Caco-2 (cell line): ENCODE measurements around the gene KNSTRN. TPM values are rescaled to one million over a fixed set of nuclear protein-coding genes. Genes with fewer than 3 reads are reported as not detected.

Experiments
- BruUV-seq: library from RNA; stranded (reverse); fragments of 400-500 nt; replicated peaks from 2 replicates; lab custom pipeline; 2021; lab: Mats Ljungman, UMichigan
- CTCF ChIA-PET: fragments of 300-600 bp; sonication (Branson Sonifier 250); formaldehyde crosslinking; loops from one replicate; lab custom pipeline; 2022; ENCODE audit warnings: antibody characterized with exemption; lab: Charles Lee
- POLR2A ChIA-PET: fragments of 300-600 bp; sonication (Branson Sonifier 250); formaldehyde crosslinking; loops from one replicate; lab custom pipeline; 2022; ENCODE audit warnings: antibody characterized with exemption; lab: Charles Lee
- DNase-seq, 2 experiments: peaks; one replicate each; pipeline versions ENCODE4 v3.0.0 to v3.0.0-alpha.2; 2020 to 2022
- H3K27me3 ChIP-seq: replicated peaks from 2 replicates; pipeline ENCODE4 v1.6.0; 2011; ENCODE audit warnings: low read length; ENCODE audit not compliant: control insufficient read depth, insufficient read depth
- H3K36me3 ChIP-seq: 2 replicates; pipeline ENCODE4 v1.5.1; 2011; ENCODE audit warnings: low read length; ENCODE audit not compliant: control insufficient read depth, insufficient read depth
- H3K4me1 ChIP-seq: fragments of 250-450 bp; sonication (Bioruptor Pico); 2 replicates; pipeline ENCODE4 v1.5.1; 2020; ENCODE audit warnings: mild to moderate bottlenecking
- H3K4me3 ChIP-seq: 2 replicates; pipeline ENCODE4 v1.5.1; 2011; ENCODE audit warnings: low read depth, mild to moderate bottlenecking, control low read depth, low read length
- H3K9me3 ChIP-seq: fragments of 250-450 bp; sonication (Bioruptor Pico); 2 replicates; pipeline ENCODE4 v1.5.1; 2020; ENCODE audit warnings: mild to moderate bottlenecking, moderate library complexity
- H3K27ac Mint-ChIP-seq: one replicate; pipeline ENCODE4 v1.8.0; 2022; ENCODE audit warnings: mixed read lengths; ENCODE audit not compliant: unreplicated experiment
- H3K27me3 Mint-ChIP-seq: one replicate; pipeline ENCODE4 v1.8.0; 2022; ENCODE audit warnings: mixed read lengths; ENCODE audit not compliant: insufficient read depth, unreplicated experiment
- H3K36me3 Mint-ChIP-seq: one replicate; pipeline ENCODE4 v1.8.0; 2022; ENCODE audit warnings: mild to moderate bottlenecking, mixed read lengths; ENCODE audit not compliant: insufficient read depth, unreplicated experiment
- H3K4me1 Mint-ChIP-seq: one replicate; pipeline ENCODE4 v1.8.0; 2022; ENCODE audit warnings: low read depth, mixed read lengths; ENCODE audit not compliant: unreplicated experiment
- H3K4me3 Mint-ChIP-seq: one replicate; pipeline ENCODE4 v1.8.0; 2022; ENCODE audit warnings: mild to moderate bottlenecking, moderate library complexity, mixed read lengths; ENCODE audit not compliant: unreplicated experiment
- H3K9me3 Mint-ChIP-seq: one replicate; pipeline ENCODE4 v1.8.0; 2022; ENCODE audit warnings: mixed read lengths; ENCODE audit not compliant: unreplicated experiment
- intact Hi-C: fragments of 100-400 bp; cut with micrococcal nuclease; formaldehyde crosslinking; loops from one replicate; pipeline ENCODE4 v1.10.0; 2022; ENCODE audit not compliant: unreplicated experiment
- total RNA-seq: library from RNA; stranded (reverse); gene quantifications from 2 replicates; pipeline ENCODE4 v1.2.3, GENCODE V29; 2022
- TF ChIP-seq, protein P1 (sequence below), 2 experiments: fragments of 200-600 bp in 1 of 2; IDR thresholded peaks; 1 replicate in 1 of 2; 2 replicates in 1 of 2; pipeline versions ENCODE4 v1.5.1 to v1.8.0; 2011 to 2022; ENCODE audit warnings: antibody characterized with exemption in 1 of 2, control low read depth in 1 of 2, inconsistent platforms in 1 of 2, low read depth in 1 of 2, low read length in 1 of 2, mild to moderate bottlenecking in 1 of 2, moderate library complexity in 1 of 2; ENCODE audit not compliant: insufficient read depth in 1 of 2, severe bottlenecking in 1 of 2, unreplicated experiment in 1 of 2

Gene KNSTRN
- total RNA-seq, 1 experiment from 2014 or later = 74.7 TPM

DNA sequence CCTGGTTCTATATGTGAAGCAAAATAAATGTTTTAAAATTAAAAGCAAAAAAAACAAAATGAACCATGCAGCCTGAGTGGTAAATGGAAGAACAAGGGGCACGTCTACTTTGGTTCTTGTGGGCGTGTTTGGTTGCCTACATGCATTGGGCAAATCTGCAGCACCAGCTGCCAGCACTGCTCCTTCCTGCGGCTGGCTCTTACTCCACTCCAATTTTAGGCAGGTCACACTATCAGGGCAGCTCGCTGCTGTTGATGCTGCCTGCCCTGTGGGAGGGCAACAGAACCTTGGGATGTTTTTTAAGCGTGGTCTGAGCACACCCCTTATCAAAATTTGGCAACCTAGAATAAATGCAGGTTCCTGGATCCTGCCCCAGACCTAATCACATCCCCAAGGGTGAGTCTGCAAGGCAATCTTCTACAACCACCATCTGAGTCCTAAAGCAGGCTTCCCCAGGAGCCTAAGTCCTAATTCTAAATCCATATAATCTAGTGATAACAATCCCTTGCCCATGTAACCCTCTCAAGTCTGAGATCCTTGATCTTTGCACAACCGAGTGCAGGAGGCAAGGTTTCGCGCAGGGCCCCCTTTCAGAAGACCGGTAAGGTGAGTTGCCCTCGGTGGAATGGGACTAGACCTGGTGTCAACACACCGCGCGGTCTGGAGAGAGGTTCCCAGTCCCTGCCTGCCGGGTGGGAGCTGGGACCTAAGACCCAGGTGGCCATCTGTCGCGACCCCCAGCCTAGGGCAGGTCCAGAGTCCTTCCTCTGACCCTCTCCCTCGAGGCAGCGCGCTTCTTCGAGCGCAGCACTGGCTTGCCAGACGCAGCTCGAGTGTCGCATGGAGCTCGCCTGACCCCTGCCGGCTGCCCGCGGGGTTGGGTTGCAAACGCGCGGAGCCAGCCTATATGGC, 39.0 kb downstream of the KNSTRN start:
- Histone ChIP-seq H3K36me3 (no peaks in the 10 kb centered on the region), H3K27me3 (no peaks in the 10 kb centered on the region), H3K4me1 (peaks cover 5% of the 10 kb centered on the region; the same call in 1 of the 2 replicates), H3K4me3 (peak overlapping the region; percentile 35), H3K9me3 (no peaks in the 10 kb centered on the region)
- Mint-ChIP-seq H3K36me3 (peaks cover 10% of the 10 kb centered on the region), H3K4me1 (no peaks in the 10 kb centered on the region), H3K27ac (no peak overlapping the region), H3K4me3 (peak overlapping the region; percentile 9), H3K27me3 (no peaks in the 10 kb centered on the region), H3K9me3 (no peaks in the 10 kb centered on the region)
- DNase-seq = peak; percentile 79 to 87
- CTCF ChIA-PET = interaction anchor here (0.6 to 4.3 kb wide), 8 partner anchors 16 to 142 kb away, joined by 3 to 31 read pairs (median 4); partner anchors contain the start of gene INAFM2
- POLR2A ChIA-PET = no interaction called here
- TF ChIP-seq, protein P1, sequence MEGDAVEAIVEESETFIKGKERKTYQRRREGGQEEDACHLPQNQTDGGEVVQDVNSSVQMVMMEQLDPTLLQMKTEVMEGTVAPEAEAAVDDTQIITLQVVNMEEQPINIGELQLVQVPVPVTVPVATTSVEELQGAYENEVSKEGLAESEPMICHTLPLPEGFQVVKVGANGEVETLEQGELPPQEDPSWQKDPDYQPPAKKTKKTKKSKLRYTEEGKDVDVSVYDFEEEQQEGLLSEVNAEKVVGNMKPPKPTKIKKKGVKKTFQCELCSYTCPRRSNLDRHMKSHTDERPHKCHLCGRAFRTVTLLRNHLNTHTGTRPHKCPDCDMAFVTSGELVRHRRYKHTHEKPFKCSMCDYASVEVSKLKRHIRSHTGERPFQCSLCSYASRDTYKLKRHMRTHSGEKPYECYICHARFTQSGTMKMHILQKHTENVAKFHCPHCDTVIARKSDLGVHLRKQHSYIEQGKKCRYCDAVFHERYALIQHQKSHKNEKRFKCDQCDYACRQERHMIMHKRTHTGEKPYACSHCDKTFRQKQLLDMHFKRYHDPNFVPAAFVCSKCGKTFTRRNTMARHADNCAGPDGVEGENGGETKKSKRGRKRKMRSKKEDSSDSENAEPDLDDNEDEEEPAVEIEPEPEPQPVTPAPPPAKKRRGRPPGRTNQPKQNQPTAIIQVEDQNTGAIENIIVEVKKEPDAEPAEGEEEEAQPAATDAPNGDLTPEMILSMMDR (IDR thresholded peaks at IDR 0.05; ENCODE audit: insufficient read depth in 1 of 2, low read depth in 1 of 2, low read length in 1 of 2, severe bottlenecking in 1 of 2, unreplicated experiment in 1 of 2) = peak; percentile 95 to 96
- intact Hi-C loops = loop anchor here (1.0 to 5.0 kb wide), 5 partner anchors 77 to 142 kb away; partner anchors contain the start of gene INAFM2
- no TSS peak for BruUV-seq

DNA sequence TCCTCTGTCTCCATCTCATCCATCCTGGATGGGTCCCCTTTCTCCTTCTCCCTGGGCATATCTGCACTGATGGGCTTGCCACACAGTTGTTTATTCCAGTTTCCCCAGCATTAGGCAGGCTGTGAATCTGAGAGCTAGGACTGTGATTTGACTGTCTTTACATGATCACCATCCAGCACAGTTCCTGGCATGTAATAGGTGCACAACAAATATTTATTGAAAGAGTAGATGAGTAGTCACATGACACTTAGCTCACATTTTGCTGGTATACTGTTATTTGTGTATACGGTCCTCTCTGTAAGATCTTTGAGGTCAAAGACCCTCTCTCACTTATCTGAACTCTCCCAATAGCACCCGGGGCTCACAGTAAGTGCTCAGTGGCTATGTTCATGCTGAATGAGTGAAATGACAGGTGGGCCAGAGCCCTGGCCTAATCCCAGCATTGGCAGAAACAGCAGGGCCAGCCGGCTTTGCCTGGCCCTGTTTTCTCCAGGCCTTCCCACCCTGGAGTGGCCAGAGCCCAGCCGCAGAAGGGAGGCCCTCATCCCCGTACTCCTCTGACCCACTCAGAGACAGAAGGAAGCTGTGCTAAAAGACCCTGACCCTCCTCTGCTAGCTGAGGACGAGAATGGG, 42.1 kb downstream of the KNSTRN start:
- no peak for DNase-seq
- no TSS peak for BruUV-seq
- CTCF ChIA-PET = interaction anchor here (0.5 to 1.4 kb wide), 2 partner anchors 87 to 247 kb away, joined by 3 to 6 read pairs; no protein-coding TSS in a partner anchor

More for the DNA sequence above, 42.1 kb downstream of the KNSTRN start:
- no peaks in the 10 kb centered on the region for H3K9me3 Mint-ChIP-seq
- H3K4me1 ChIP-seq = peaks cover 5% of the 10 kb centered on the region; the same call in 1 of the 2 replicates
- H3K4me3 ChIP-seq = no peak overlapping the region
- POLR2A ChIA-PET = no interaction called here
- H3K4me1 Mint-ChIP-seq = no peaks in the 10 kb centered on the region
- H3K9me3 ChIP-seq = no peaks in the 10 kb centered on the region
- H3K36me3 Mint-ChIP-seq = peaks cover 10% of the 10 kb centered on the region
- no peaks in the 10 kb centered on the region for H3K27me3 ChIP-seq
- H3K27me3 Mint-ChIP-seq = no peaks in the 10 kb centered on the region
- TF ChIP-seq, protein P1 (IDR thresholded peaks at IDR 0.05; ENCODE audit: insufficient read depth in 1 of 2, low read depth in 1 of 2, low read length in 1 of 2, severe bottlenecking in 1 of 2, unreplicated experiment in 1 of 2) = no peak
- intact Hi-C loops = loop anchor here (5.0 kb wide), 1 partner anchor 102 kb away; the partner anchor contains the start of gene INAFM2
- H3K36me3 ChIP-seq = no peaks in the 10 kb centered on the region
- H3K4me3 Mint-ChIP-seq = no peak overlapping the region
- H3K27ac Mint-ChIP-seq = no peak overlapping the region
